ENCODE data around the gene DNAI7. TPM values are rescaled to one million over a fixed set of nuclear protein-coding genes. Genes with fewer than 3 reads are reported as not detected.
A peak's percentile ranks its signal among the peaks of the same experiment; 100 is the strongest.

The DNAI7 gene
- total RNA-seq, 1 experiment from 2014 or later, result not detected

DNA sequence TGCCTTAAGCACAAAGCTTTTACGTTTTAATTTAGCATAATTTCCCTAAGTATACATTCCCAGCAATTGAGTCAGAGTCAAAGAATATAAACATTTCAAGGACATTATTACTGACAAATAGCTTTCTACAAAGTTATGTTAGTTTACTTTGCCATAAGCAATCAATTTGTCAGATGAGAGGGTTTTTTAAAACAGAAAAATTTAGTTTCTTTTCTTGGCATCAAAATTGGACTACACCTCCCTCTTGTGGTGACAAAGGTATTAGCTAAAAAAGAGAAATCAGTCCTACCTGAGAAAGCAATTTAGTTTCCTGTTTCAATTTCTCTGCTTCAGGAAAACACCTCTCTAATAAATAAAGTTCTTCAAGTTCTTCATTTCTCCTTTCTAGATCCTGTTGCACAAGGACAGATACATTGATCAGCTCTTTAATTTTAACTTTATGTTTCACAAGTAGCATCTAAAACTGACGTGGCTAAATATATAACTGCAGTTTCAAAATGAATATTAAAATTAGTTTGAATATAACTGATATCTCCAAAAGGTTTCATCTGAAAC, 39.9 kb downstream of the DNAI7 start:
- H2AFZ ChIP-seq (ENCODE audit: low read length), result peak overlapping the region; percentile 99
- peak overlapping the region; percentile 70 for H3K4me2 ChIP-seq (ENCODE audit: low read depth, low read length, poor library complexity, severe bottlenecking)
- H3K4me1 ChIP-seq (ENCODE audit: low read length), result peaks cover 37% of the 10 kb centered on the region
- peak overlapping the region; percentile 61; the same call in 1 of the 2 replicates for H3K27ac ChIP-seq (ENCODE audit: low read length)
- H3K79me2 ChIP-seq (ENCODE audit: low read length), result no peaks in the 10 kb centered on the region
- no peaks in the 10 kb centered on the region for H4K20me1 ChIP-seq (ENCODE audit: insufficient read depth, low read depth, low read length)
- no peaks in the 10 kb centered on the region for H3K27me3 ChIP-seq (ENCODE audit: low read length)
- peak overlapping the region; percentile 55 for H3K9ac ChIP-seq (ENCODE audit: low read length)
- H3K4me3 ChIP-seq (ENCODE audit: low read length), result peak overlapping the region; percentile 54
- H3K9me2 ChIP-seq (replicated peaks; ENCODE audit: insufficient read depth, low read length), result no peaks in the 10 kb centered on the region
- peak; percentile 82 for DNase-seq
- no peaks in the 10 kb centered on the region for H3K36me3 ChIP-seq (ENCODE audit: insufficient read depth, low read length)
- H3K9me3 ChIP-seq (ENCODE audit: low read length), result no peaks in the 10 kb centered on the region

DNA sequence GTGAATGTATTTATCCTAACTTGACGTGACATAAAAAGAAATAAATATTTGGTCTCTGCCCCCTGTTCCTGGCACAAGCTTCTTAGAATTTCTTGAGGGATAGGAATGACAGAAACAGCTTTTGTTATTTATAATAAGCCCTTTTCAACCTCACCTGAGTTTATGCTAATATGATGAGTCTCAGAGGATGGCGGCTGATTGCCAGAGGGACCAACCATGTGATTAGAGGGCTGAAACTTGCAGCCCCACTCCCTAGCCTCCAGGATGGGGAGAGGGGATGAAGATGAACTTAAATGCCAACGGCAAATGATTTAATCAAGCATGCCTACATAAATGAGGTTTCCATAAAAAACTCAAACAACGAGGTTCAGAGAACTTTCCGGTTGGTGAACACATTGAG, 42.9 kb downstream of the DNAI7 start:
- Histone ChIP-seq H3K79me2 (ENCODE audit: low read length) (no peaks in the 10 kb centered on the region), H3K4me3 (ENCODE audit: low read length) (no peak overlapping the region), H4K20me1 (ENCODE audit: insufficient read depth, low read depth, low read length) (no peaks in the 10 kb centered on the region), H2AFZ (ENCODE audit: low read length) (0 out of 2 replicates have a peak overlapping the region, but pooled peaks have one; percentile 8), H3K4me1 (ENCODE audit: low read length) (peaks cover 21% of the 10 kb centered on the region), H3K4me2 (ENCODE audit: low read depth, low read length, poor library complexity, severe bottlenecking) (no peak overlapping the region), H3K27me3 (ENCODE audit: low read length) (no peaks in the 10 kb centered on the region), H3K9ac (ENCODE audit: low read length) (no peak overlapping the region), H3K36me3 (ENCODE audit: insufficient read depth, low read length) (no peaks in the 10 kb centered on the region), H3K27ac (ENCODE audit: low read length) (no peak overlapping the region), H3K9me2 (replicated peaks; ENCODE audit: insufficient read depth, low read length) (no peaks in the 10 kb centered on the region), H3K9me3 (ENCODE audit: low read length) (no peaks in the 10 kb centered on the region)
- no peak for DNase-seq

DNA sequence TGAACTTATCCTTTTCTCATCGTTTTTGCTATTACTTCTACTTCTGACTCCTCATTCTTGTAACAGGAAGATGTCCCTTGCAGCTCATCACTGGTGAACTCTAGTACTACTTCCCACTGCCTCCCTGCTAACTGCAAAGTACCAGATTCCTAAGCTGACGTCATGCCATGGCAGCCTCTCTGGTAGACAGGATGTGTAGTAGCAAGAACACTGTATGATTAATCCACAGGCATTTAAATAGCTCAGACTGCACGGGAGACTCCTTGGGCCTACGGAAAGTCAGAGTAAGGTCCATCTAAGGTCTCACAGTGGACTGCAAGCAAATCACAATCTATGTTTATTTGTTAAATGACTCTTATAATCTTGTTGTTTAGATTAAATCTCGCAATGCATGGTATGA, 43.5 kb downstream of the DNAI7 start:
- Histone ChIP-seq H4K20me1 (ENCODE audit: insufficient read depth, low read depth, low read length) (no peaks in the 10 kb centered on the region), H3K79me2 (ENCODE audit: low read length) (no peaks in the 10 kb centered on the region), H2AFZ (ENCODE audit: low read length) (no peak overlapping the region), H3K9me3 (ENCODE audit: low read length) (no peaks in the 10 kb centered on the region), H3K9ac (ENCODE audit: low read length) (no peak overlapping the region), H3K27ac (ENCODE audit: low read length) (no peak overlapping the region), H3K4me1 (ENCODE audit: low read length) (peaks cover 20% of the 10 kb centered on the region), H3K36me3 (ENCODE audit: insufficient read depth, low read length) (no peaks in the 10 kb centered on the region), H3K4me3 (ENCODE audit: low read length) (no peak overlapping the region), H3K9me2 (replicated peaks; ENCODE audit: insufficient read depth, low read length) (no peaks in the 10 kb centered on the region), H3K27me3 (ENCODE audit: low read length) (no peaks in the 10 kb centered on the region), H3K4me2 (ENCODE audit: low read depth, low read length, poor library complexity, severe bottlenecking) (no peak overlapping the region)
- no peak for DNase-seq

- H3K4me3 ChIP-seq (ENCODE audit: low read length), result no peak overlapping the region
Observed at GRCh38 chr12:25146686-25147085, 48.3 kb downstream of the DNAI7 start.

DNA sequence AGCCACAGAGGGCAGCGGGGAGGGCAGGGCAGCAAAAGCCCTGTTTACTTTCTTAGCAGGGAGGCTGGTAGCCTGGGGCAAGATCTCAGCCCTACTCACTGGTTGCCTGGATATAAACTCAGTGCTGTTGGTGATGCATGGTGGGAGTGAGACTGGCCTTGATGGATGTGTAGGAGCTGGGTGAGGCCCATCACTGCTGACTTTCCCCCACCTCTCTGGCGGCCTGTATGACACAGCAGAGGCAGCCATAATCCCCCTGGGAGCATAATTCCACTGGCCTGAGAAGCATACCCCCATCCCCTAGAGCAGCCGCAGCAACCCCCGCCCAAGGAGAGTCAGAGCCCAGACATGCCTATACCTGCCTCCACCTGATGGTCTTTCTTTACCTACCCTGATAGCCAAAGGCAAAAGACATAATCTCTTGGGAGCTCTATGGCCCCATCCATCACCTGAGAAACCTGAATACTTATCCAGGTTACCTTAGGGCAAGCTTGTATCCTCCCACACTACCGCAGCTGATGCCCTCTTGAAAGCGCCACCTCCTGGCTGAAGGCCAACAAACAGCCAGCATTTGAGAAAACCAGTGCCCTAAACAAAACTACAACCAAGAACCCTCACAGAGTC, 59.3 kb downstream of the DNAI7 start:
- Histone ChIP-seq H3K4me1 (ENCODE audit: low read length) (peaks cover 8% of the 10 kb centered on the region), H3K9me3 (ENCODE audit: low read length) (no peaks in the 10 kb centered on the region), H3K9me2 (replicated peaks; ENCODE audit: insufficient read depth, low read length) (no peaks in the 10 kb centered on the region), H3K9ac (ENCODE audit: low read length) (no peak overlapping the region), H2AFZ (ENCODE audit: low read length) (no peak overlapping the region), H3K27me3 (ENCODE audit: low read length) (no peaks in the 10 kb centered on the region), H3K79me2 (ENCODE audit: low read length) (no peaks in the 10 kb centered on the region), H3K36me3 (ENCODE audit: insufficient read depth, low read length) (no peaks in the 10 kb centered on the region), H3K27ac (ENCODE audit: low read length) (no peak overlapping the region), H3K4me3 (ENCODE audit: low read length) (no peak overlapping the region), H4K20me1 (ENCODE audit: insufficient read depth, low read depth, low read length) (no peaks in the 10 kb centered on the region), H3K4me2 (ENCODE audit: low read depth, low read length, poor library complexity, severe bottlenecking) (no peak overlapping the region)
- peak; percentile 81 for DNase-seq

More at GRCh38 chr12:25146686-25147085, 48.3 kb downstream of the DNAI7 start:
- Histone ChIP-seq H3K9me3 (ENCODE audit: low read length) (no peaks in the 10 kb centered on the region), H3K9me2 (replicated peaks; ENCODE audit: insufficient read depth, low read length) (no peaks in the 10 kb centered on the region), H4K20me1 (ENCODE audit: insufficient read depth, low read depth, low read length) (no peaks in the 10 kb centered on the region), H3K4me2 (ENCODE audit: low read depth, low read length, poor library complexity, severe bottlenecking) (no peak overlapping the region), H3K79me2 (ENCODE audit: low read length) (no peaks in the 10 kb centered on the region), H3K9ac (ENCODE audit: low read length) (no peak overlapping the region), H3K27me3 (ENCODE audit: low read length) (no peaks in the 10 kb centered on the region), H3K4me1 (ENCODE audit: low read length) (no peaks in the 10 kb centered on the region), H3K27ac (ENCODE audit: low read length) (no peak overlapping the region), H3K36me3 (ENCODE audit: insufficient read depth, low read length) (no peaks in the 10 kb centered on the region), H2AFZ (ENCODE audit: low read length) (no peak overlapping the region)
- no peak for DNase-seq

DNA sequence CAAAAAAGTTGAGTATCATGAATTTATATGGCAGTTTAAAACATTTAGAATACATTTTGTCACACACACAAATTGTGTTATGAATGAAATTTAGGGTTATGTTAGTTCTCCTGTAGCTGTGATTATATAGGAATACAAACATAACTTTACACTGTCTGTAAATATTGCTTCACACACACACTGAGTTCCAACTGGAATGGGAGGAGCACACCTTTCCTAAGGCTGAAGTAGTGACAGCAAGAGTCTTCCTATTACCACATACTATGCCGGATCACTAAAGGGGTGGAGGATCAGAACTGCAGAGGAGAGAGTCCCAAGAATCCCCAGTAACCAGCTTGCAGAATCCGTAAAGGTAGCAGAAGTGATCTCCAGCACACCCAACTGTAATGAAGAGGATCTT, 63.7 kb downstream of the DNAI7 start:
- Histone ChIP-seq H3K27me3 (ENCODE audit: low read length) (no peaks in the 10 kb centered on the region), H2AFZ (ENCODE audit: low read length) (no peak overlapping the region), H3K9me2 (replicated peaks; ENCODE audit: insufficient read depth, low read length) (no peaks in the 10 kb centered on the region), H3K9ac (ENCODE audit: low read length) (no peak overlapping the region), H3K79me2 (ENCODE audit: low read length) (no peaks in the 10 kb centered on the region), H4K20me1 (ENCODE audit: insufficient read depth, low read depth, low read length) (no peaks in the 10 kb centered on the region), H3K9me3 (ENCODE audit: low read length) (no peaks in the 10 kb centered on the region), H3K36me3 (ENCODE audit: insufficient read depth, low read length) (no peaks in the 10 kb centered on the region), H3K4me2 (ENCODE audit: low read depth, low read length, poor library complexity, severe bottlenecking) (no peak overlapping the region), H3K27ac (ENCODE audit: low read length) (no peak overlapping the region), H3K4me1 (ENCODE audit: low read length) (peaks cover 19% of the 10 kb centered on the region), H3K4me3 (ENCODE audit: low read length) (no peak overlapping the region)
- no peak for DNase-seq

DNA sequence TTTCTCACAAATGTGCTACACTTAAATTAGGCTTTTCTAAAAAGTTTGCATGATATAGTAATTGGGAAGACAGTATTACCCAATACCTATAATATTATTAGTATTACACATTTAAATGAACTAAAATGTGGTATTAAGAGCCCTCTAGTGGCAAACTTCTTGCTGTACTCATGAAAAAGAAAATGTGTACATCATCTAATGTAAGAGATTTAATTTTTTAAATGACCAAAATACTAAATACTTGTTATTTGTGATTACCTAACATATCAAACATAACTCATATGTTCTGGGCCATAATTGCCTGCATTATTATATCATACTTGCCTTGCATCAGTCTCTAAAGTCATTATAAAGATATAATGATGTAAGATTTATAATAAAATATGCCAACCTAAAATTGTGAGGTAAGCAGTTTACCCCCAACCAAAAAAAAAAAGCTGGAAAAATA, 64.2 kb downstream of the DNAI7 start:
- Histone ChIP-seq H4K20me1 (ENCODE audit: insufficient read depth, low read depth, low read length) (no peaks in the 10 kb centered on the region), H3K79me2 (ENCODE audit: low read length) (no peaks in the 10 kb centered on the region), H3K4me2 (ENCODE audit: low read depth, low read length, poor library complexity, severe bottlenecking) (no peak overlapping the region), H3K36me3 (ENCODE audit: insufficient read depth, low read length) (no peaks in the 10 kb centered on the region), H3K9ac (ENCODE audit: low read length) (no peak overlapping the region), H3K27ac (ENCODE audit: low read length) (no peak overlapping the region), H3K9me2 (replicated peaks; ENCODE audit: insufficient read depth, low read length) (no peaks in the 10 kb centered on the region), H3K4me1 (ENCODE audit: low read length) (peaks cover 22% of the 10 kb centered on the region), H3K9me3 (ENCODE audit: low read length) (no peaks in the 10 kb centered on the region), H2AFZ (ENCODE audit: low read length) (no peak overlapping the region), H3K27me3 (ENCODE audit: low read length) (no peaks in the 10 kb centered on the region), H3K4me3 (ENCODE audit: low read length) (no peak overlapping the region)
- DNase-seq, result peak; percentile 89

GRCh38 chr12:25126746-25127145, 68.2 kb downstream of the DNAI7 start:
- Histone ChIP-seq H3K9me2 (replicated peaks; ENCODE audit: insufficient read depth, low read length) (no peaks in the 10 kb centered on the region), H3K4me3 (ENCODE audit: low read length) (no peak overlapping the region), H2AFZ (ENCODE audit: low read length) (no peak overlapping the region), H3K9me3 (ENCODE audit: low read length) (no peaks in the 10 kb centered on the region), H3K9ac (ENCODE audit: low read length) (no peak overlapping the region), H3K27me3 (ENCODE audit: low read length) (no peaks in the 10 kb centered on the region), H3K79me2 (ENCODE audit: low read length) (no peaks in the 10 kb centered on the region), H4K20me1 (ENCODE audit: insufficient read depth, low read depth, low read length) (no peaks in the 10 kb centered on the region), H3K4me2 (ENCODE audit: low read depth, low read length, poor library complexity, severe bottlenecking) (no peak overlapping the region), H3K4me1 (ENCODE audit: low read length) (peaks cover 14% of the 10 kb centered on the region), H3K27ac (ENCODE audit: low read length) (no peak overlapping the region), H3K36me3 (ENCODE audit: insufficient read depth, low read length) (no peaks in the 10 kb centered on the region)
- DNase-seq, result no peak

Data from Karpas-422 (cell line).